ENCODE data around the gene TIMP4. TPM values are rescaled to one million over a fixed set of nuclear protein-coding genes. Genes with fewer than 3 reads are reported as not detected.

TIMP4 gene
- total RNA-seq, 1 experiment from 2014 or later, result not detected

DNA sequence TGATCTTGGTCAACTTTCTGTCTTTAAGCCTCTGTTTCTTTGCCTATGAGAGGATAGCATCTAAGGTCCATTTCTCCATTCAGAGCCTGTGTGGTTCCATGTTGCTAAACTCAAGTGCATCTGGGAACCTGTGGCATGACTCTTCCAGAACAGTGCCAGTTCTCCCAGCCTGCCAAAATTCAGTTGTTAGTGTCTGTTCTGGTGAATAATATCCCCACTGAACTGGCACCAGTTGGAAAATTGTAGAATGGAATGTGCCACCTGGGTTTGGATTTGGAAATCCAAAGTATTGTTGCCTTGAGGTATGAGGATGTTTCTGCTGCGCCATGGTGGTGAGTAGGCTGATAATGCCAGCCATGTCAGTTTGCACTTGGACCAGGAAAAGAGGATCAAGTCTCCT is 31.3 kb downstream of the TIMP4 start:
- no peaks in the 10 kb centered on the region for H3K4me1 ChIP-seq (ENCODE audit: control insufficient read depth, insufficient read depth, low read length)
- H3K27me3 ChIP-seq (ENCODE audit: control insufficient read depth, insufficient read depth, low read length), result 0 out of 2 replicates have a peak, but pooled peaks cover 2% of the 10 kb centered on the region
- CTCF ChIA-PET, result no interaction called here
- H3K9me3 ChIP-seq (ENCODE audit: control insufficient read depth, insufficient read depth, low read depth, low read length), result no peaks in the 10 kb centered on the region
- TF ChIP-seq SIN3A (IDR thresholded peaks at IDR 0.05; ENCODE audit: borderline replicate concordance, insufficient read depth, low read depth, low read length) (no peak), TCF7L2 (IDR thresholded peaks at IDR 0.05; ENCODE audit: low read depth, low read length) (no peak), POLR2AphosphoS5 (IDR thresholded peaks at IDR 0.05; ENCODE audit: low read depth, low read length) (no peak)
- TF ChIP-seq, protein P1, sequence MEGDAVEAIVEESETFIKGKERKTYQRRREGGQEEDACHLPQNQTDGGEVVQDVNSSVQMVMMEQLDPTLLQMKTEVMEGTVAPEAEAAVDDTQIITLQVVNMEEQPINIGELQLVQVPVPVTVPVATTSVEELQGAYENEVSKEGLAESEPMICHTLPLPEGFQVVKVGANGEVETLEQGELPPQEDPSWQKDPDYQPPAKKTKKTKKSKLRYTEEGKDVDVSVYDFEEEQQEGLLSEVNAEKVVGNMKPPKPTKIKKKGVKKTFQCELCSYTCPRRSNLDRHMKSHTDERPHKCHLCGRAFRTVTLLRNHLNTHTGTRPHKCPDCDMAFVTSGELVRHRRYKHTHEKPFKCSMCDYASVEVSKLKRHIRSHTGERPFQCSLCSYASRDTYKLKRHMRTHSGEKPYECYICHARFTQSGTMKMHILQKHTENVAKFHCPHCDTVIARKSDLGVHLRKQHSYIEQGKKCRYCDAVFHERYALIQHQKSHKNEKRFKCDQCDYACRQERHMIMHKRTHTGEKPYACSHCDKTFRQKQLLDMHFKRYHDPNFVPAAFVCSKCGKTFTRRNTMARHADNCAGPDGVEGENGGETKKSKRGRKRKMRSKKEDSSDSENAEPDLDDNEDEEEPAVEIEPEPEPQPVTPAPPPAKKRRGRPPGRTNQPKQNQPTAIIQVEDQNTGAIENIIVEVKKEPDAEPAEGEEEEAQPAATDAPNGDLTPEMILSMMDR (IDR thresholded peaks at IDR 0.05), result no peak
- TF ChIP-seq, protein P2, sequence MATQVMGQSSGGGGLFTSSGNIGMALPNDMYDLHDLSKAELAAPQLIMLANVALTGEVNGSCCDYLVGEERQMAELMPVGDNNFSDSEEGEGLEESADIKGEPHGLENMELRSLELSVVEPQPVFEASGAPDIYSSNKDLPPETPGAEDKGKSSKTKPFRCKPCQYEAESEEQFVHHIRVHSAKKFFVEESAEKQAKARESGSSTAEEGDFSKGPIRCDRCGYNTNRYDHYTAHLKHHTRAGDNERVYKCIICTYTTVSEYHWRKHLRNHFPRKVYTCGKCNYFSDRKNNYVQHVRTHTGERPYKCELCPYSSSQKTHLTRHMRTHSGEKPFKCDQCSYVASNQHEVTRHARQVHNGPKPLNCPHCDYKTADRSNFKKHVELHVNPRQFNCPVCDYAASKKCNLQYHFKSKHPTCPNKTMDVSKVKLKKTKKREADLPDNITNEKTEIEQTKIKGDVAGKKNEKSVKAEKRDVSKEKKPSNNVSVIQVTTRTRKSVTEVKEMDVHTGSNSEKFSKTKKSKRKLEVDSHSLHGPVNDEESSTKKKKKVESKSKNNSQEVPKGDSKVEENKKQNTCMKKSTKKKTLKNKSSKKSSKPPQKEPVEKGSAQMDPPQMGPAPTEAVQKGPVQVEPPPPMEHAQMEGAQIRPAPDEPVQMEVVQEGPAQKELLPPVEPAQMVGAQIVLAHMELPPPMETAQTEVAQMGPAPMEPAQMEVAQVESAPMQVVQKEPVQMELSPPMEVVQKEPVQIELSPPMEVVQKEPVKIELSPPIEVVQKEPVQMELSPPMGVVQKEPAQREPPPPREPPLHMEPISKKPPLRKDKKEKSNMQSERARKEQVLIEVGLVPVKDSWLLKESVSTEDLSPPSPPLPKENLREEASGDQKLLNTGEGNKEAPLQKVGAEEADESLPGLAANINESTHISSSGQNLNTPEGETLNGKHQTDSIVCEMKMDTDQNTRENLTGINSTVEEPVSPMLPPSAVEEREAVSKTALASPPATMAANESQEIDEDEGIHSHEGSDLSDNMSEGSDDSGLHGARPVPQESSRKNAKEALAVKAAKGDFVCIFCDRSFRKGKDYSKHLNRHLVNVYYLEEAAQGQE (IDR thresholded peaks at IDR 0.05; ENCODE audit: insufficient read depth in 1 of 2, low read depth in 2 of 2, low read length in 1 of 2), result no peak
- BruUV-seq (replicated peaks), result no TSS peak
- DNase-seq (ENCODE audit: low read depth, low spot score) (no peak), ATAC-seq (no peak)
- H3K36me3 ChIP-seq (ENCODE audit: control insufficient read depth, insufficient read depth, low read length), result no peaks in the 10 kb centered on the region
- POLR2A ChIA-PET, result no interaction called here
- intact Hi-C loops (cut with micrococcal nuclease; ENCODE audit: unreplicated experiment), result no loop called here
- H3K4me3 ChIP-seq (ENCODE audit: low read depth in 2 of 2, low read length in 2 of 2), result no peak overlapping the region
- in situ Hi-C loops (cut with HindIII; ENCODE audit: low pct_unique_long_range_greater_than_20kb, low sequenced_read_pairs), result no loop called here
- H3K27ac ChIP-seq (ENCODE audit: low read length), result no peak overlapping the region

DNA sequence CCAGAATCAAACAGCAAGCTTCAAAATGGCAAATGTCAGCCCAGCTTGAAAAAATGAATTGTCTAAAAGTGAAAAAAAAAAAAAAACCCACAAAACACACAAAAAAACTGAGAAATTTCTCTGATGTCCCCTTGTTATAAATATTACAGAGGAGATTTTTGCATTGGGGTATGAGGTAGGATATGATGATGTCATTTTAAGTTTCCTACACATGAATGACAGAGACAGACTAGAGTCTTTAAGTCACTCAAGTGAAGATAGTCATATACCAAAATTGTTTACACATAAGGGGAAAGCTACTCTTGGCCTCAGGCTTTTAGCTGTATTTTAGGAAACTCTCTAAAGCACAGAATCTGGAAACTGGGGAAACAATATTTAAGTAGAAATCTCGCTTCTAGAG is 32.9 kb downstream of the TIMP4 start:
- BruUV-seq (replicated peaks), result no TSS peak
- ChIA-PET POLR2A (no interaction called here), CTCF (no interaction called here)
- Histone ChIP-seq H3K9me3 (ENCODE audit: control insufficient read depth, insufficient read depth, low read depth, low read length) (no peaks in the 10 kb centered on the region), H3K4me3 (ENCODE audit: low read depth in 2 of 2, low read length in 2 of 2) (no peak overlapping the region), H3K27ac (ENCODE audit: low read length) (no peak overlapping the region), H3K4me1 (ENCODE audit: control insufficient read depth, insufficient read depth, low read length) (no peaks in the 10 kb centered on the region), H3K27me3 (ENCODE audit: control insufficient read depth, insufficient read depth, low read length) (0 out of 2 replicates have a peak, but pooled peaks cover 2% of the 10 kb centered on the region), H3K36me3 (ENCODE audit: control insufficient read depth, insufficient read depth, low read length) (no peaks in the 10 kb centered on the region)
- DNase-seq (ENCODE audit: low read depth, low spot score) (no peak), ATAC-seq (no peak)
- intact Hi-C loops (cut with micrococcal nuclease; ENCODE audit: unreplicated experiment), result no loop called here
- in situ Hi-C loops (cut with HindIII; ENCODE audit: low pct_unique_long_range_greater_than_20kb, low sequenced_read_pairs), result no loop called here
- TF ChIP-seq POLR2AphosphoS5 (IDR thresholded peaks at IDR 0.05; ENCODE audit: low read depth, low read length) (no peak), TCF7L2 (IDR thresholded peaks at IDR 0.05; ENCODE audit: low read depth, low read length) (no peak), SIN3A (IDR thresholded peaks at IDR 0.05; ENCODE audit: borderline replicate concordance, insufficient read depth, low read depth, low read length) (no peak)
- TF ChIP-seq, protein P1 (IDR thresholded peaks at IDR 0.05), result no peak
- TF ChIP-seq, protein P2 (IDR thresholded peaks at IDR 0.05; ENCODE audit: insufficient read depth in 1 of 2, low read depth in 2 of 2, low read length in 1 of 2), result no peak

Measured in Panc1 (cell line).